HG03575 (cell line): ENCODE measurements around the gene ESPNL.

Source experiments
- ATAC-seq: cut with Tn5 transposase; IDR thresholded peaks from one replicate; pipeline ENCODE4 v1.9.1; 2021; ENCODE audit not compliant: unreplicated experiment, insufficient number of reproducible peaks, low FRiP score; ENCODE audit errors: extremely low read depth

Gene ESPNL

DNA sequence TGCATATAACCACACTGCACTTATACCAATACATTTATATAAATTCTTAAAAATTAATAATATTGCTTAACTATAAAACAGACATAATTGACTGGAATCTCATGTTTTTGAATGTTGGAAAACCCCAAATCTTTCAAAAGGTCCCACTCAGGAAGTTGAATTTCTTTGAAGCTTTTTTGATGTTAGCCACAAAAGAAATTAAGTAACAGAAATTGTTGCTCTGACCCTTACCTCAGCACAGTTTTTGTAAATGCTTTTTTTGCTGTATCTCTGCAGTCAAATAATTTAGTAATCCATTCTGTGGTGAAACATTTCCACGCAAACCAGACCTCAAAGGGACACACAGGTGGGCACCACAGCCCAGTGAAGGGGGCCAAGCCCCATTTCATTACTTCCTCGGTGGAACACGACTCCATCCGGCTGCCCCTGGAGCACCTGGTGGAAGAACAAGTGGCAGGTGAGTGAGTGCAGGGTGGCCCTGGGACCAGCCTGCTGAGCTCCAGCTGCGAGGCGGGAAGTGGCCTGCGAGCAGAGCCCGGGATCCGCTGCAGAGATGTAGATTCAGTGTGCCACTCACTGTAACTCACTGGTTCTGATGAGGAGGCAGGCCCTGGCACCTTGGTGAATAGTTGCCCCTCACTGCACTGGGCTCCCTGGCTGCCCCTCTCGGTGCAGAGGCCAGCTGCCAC is 31.0 kb upstream of the ESPNL start:
- ATAC-seq = no peak

DNA sequence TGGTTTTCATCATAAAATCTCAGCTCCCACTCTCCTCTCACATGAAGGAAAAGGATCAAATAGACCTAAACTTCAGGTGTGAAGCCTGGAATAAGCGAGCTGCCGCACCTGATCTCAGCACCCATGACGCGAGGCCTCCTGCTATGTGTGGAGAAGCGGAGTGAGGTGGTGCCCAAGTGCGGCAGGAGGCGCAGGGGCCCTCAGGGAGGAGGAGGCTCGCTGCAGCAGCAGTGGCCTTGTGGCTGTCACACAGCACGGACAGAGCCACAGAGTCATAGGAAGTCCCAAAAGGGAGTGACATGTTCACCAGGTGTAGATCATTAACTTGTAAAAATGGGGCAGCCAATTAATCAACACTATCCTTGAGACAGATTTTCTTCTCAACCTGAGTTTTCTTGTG is 30.3 kb upstream of the ESPNL start:
- ATAC-seq = no peak

DNA sequence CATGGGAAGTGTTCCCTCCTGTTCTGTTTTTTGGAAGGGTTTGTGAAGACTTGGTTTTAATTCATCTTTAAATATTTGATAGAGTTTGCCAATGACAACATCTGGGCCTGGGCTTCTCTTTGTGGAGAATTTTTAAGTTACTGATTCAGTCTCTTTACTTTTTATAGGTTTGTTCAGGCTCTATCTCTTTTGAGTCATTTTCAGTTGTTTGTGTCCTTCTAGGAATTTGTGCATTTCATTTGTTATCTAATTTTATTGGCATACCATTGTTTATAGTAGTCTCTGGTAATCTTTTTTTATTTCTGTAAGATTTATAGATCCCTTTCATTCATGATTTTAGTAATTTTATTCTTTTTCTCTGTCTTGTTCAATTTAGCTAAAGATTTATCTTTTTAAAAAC is 24.7 kb upstream of the ESPNL start:
- ATAC-seq = no peak

DNA sequence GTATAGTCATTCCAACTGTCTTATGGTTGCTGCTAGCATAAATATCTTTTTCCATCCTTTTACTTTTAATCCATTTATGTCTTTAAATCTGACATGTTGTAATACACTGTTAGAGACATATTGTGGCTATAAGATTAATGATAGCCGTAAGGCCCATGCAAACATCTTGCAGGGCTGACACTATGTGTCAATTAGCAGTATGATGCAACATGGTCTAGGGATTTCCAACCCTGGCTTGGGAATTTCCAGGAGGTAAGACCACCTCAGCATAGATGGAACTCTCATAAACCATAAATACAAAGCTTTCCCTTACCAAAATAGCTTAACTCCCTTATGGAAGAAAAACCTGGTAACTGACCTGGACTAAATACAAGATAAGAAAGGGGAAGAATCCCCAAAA is 22.8 kb upstream of the ESPNL start:
- ATAC-seq = no peak

DNA sequence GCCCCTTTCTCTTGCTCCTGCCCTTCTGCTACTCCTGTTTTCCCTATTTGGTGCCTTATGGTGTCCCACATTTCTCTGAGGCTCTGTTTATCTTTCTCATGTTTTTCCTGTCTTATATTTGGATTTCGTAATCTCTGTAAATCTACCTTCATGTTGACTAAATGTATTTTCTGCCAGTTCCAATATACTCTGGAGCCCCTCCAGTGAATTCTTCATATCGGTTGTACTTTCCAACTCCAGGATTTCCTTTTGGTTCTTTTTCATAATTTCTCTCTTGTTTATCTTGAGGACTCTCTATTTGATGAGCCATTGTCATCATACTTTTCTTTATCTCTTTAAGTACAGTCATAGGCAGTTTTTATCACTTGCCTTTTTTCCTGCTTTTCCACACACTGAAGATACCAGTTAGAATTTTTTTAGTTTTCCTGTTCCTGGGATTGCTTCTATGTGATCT is 20.2 kb upstream of the ESPNL start:
- no peak for ATAC-seq

DNA sequence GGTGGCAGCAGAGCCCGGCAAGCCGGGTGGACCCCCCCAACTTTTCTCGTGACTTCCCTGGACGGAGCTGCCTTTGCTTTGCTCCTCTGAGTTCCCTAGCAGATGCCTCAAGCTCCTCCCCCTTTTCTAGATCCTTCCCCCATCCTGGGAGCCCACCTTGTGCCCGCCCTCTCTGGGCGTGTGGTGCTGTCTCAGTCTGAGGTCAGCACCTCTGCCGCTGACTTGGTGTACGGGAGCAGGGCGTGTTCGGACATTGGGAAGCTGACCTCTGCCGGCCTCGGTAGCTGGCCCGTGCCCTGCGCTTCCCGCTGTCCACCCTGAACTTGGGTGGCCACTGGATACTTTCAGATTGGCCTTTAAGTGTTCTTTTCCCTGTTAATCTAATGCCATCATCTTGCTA is 19.6 kb upstream of the ESPNL start:
- no peak for ATAC-seq

DNA sequence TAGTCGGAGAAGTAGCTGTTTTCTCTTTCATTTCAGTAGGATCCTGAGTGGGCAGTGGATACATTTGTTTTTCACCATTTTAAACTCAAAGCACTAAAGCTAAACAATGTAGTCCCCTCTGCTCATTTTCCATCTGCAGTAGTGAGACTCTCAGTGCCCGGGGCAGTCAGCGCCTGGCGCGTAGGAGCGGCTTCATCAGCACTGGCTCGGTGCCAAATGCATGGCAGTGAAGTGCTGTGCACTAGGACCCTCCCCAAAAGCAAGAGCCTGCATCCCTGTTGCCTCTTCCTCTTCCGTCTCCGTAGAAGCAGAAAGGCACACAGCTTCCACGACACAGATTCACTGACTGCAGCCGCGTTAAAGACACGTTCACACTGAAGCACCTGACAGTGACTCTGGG is 19.0 kb upstream of the ESPNL start:
- ATAC-seq = no peak

DNA sequence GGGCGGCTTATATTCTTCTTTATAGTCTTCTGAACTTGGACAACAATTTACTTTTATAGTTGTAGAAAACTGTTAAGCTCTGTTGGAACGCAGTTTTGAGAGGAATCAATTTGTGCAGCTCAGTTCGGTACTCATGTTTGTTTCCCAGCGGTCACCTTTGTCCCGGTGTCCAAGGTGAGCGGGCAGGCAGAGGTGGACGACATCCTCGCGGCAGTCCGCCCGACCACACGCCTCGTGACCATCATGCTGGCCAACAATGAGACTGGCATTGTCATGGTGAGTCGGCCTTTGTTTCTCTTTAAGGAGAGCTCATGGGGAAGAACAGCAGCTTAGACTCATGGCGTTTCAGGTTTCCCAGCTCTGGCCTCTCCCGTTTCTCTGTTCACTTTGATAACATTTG is 18.6 kb upstream of the ESPNL start:
- ATAC-seq = no peak

DNA sequence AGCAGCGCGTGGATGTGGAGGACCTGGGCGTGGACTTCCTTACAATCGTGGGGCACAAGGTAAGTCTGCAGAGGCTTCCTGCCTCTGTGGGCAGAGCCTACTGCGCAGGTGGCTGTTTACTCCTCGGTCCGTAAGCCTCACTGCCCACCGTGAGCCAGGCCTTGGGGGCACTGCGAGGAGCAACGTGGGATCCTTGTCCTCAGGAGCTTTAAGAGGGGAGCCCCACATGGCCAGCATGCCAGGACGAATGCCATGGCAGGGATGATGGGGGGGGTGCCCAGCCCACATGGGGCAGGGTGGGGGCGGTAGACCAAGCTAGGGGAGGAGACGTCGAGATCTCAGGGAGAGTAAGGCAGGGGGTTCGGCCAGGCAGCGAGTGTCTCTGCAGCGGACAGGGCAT is 18.0 kb upstream of the ESPNL start:
- ATAC-seq = no peak

DNA sequence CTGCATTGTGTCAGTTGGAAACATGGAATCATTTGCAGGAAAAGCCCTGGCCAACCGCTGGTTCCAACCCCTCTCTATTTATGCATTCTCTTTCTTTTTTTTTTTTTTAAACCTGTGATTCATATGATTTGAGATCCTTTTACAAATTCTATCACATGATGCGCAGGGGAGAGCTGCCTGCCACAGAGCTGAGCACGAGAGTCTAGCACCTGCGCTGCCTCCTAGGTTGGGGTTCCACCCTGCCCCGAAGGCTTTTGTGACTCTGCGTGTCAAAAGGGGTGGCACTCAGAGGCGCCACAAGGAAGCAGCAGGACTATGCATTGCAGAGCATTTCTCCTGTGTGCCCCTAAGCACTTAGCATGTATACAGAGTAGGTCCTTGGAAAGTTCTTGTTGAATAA is 17.3 kb upstream of the ESPNL start:
- no peak for ATAC-seq

DNA sequence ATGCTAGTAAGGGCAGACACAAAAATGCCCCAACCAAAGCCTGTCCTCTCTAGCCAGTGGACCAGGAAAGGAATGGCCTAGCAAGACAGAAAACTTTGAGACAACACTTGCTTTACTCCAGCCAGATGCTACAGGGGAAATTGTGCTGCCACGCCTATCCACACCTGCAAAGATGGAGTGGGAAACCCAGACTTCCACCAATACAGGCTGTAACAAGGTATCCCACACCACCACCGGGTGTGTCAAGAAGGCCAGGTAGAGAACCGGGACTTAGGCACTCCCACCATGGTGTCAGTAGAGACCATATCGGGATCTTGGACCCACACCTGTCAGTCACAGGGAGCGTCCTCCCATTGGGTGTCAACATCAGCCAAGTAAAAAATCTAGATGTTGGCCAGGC is 16.2 kb upstream of the ESPNL start:
- ATAC-seq = no peak

DNA sequence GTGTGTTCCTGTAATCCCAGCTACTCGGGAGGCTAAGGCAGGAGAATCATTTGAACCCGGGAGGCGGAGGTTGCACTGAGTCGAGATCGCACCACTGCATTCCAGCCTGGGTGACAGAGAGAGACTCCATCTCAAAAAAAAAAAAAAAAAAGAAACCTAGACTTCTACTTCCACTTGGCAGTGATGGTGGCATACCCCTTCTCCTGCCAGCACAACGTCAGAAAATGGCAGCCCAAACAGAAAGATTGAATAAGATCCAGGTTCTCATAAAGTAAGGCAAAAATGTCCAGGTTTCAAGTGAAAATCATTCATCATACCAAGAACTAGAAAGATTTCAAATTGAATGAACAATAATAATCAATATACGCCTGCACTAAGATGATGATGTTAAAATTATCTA is 15.4 kb upstream of the ESPNL start:
- ATAC-seq = no peak

DNA sequence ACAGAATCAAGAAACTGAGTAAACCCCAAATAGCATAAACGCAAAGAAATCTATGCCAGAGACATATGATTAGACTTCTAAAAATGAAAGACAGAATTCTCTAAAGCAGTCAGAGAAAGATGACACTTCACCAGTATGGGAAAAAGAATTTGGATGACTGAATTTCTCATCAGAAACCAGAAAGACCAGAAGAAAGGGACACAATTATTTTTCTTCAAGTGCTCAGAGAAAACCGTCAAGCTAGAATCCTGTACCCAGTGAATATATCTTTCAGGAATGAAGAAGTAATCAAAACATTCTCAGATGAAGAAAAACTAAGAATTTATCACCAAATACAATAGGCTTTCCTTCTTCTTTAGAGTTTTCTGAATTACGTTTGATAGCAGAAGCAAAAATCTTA is 14.2 kb upstream of the ESPNL start:
- no peak for ATAC-seq

DNA sequence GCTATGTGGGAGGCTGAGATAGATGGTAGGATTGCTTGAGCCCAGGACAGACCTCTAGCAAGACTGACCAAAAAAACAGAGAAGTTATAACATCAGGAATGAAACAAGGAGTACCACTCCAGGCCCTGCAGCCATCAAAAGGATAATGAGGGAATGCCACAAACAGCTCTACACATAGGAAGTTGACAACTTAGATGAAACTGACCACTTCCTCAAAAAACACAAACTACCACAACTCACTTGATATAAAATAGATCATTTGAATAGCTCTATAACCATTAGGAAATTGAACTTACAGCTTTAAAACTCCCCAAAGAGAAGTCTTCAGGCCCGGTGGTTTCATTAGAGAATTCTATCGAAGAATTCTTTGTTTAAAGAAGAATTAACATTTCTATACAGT is 12.9 kb upstream of the ESPNL start:
- ATAC-seq = no peak

DNA sequence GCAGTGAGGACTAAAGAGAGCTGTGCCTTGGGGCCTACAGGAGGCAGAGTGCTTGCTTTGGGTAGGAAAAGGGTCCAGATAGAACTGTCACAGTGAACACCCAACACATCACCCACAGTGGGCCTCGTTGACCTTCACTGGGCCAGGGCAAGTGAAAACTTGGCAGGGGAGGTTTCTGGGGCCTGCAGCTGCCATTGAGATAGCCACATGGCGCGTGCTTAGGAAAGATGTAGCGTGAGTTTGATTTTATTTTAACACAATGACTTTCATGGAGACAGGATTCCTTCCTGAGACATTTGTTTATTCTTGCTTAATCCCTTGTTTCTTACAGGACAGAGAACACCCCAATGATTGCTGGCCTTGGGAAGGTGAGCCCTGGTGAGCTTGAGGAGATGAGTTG is 9.3 kb upstream of the ESPNL start:
- no peak for ATAC-seq

DNA sequence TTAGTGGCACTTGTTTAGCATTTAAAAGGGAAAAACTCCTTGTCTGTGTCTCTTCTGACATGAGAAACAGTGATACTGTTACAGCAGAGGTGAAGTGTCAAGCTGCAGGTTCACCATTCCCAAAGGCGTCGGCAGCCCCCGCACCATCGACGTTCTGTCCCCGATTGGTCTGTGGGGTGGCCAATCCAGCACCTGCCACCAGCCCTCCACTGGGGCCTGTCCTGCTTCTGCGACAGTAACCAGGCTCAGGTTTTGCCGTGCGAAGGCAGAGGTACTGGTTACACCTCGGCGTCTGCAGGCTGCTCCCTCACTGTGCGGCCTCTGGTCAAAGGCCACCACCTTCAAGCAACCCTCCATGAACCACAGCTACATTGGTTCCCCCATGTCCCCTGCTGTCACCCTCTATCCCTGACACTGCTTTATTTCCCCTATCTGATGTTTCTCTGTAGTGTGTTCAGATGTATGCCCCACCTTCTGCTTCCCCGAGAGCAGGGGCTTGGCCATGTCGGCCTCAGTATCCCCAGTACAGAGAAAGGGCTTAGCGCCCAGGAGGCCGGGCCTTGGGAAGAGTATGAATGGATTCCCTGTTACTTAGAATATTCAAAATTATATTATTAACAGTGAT is 8.6 kb upstream of the ESPNL start:
- ATAC-seq = no peak

DNA sequence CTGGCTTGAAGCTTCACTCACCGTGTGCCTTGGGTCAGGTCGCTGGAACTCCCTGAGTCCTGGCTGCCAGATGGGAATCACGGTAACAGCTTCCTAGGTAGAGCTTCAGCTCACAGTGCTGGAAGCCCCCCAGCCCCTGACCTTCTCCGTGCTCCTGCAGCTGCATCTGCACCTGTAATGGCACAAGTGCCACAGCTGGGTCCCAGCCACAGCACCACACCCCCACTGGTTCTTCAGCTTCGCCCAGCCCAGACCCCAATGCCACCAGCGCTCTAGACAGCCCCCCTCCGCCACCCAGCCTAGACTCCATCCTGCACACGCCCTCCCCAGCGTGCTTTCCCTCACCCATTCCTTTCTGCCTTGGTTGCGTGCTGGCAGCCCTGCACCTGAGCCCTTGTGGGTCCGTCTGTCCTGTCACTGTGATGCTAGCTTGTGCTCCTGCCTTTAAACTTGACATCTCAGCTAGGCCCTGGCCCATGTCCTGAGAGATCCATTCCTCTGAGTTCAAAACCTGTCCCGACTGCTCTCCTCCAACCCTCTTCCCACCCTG is 7.6 kb upstream of the ESPNL start:
- ATAC-seq = no peak

DNA sequence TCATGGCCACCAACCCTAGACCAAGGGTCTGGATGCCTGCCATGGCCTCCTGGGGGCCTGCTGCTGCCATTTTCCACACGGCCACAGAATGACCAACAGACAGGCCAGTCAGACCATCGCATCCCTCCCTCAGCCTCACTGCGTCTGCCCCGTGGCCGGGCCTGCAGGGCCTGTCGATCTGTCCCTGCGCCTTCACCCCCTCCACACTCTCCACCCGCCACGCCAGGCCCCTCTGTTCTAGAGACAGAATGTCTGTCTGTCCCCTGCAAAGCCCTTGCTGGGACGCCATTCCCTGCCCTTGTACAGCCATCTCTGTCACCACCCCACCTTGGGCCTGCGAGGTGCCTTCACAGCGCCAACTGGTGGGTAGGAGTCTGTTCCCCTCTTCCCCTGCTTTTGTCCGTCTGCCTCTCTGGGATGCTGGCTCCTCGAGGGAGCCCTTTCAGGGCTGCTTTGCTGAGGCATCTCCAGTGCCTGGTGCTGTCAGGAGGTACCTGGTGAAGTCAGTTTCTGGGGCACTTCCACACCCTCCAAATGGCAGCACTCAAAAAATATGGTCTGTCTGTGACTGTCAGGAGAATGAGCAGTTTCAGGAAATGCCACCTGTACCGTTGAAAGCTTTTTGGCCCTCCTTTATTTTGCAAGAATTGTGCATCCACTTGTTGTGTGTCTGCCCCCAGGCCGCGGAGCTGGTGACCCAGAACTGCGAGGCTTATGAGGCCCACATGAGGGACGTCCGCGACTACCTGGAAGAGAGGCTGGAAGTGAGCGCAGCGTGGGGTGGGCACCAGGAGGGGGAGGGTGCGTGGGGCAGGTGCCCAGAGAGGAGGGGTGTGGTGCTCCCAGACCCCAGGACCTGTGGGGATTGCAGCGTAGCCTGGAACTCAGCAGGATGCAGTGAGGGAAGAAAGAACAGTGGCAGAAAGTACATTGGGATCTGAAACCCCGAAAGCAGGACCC is 6.7 kb upstream of the ESPNL start:
- ATAC-seq = no peak

DNA sequence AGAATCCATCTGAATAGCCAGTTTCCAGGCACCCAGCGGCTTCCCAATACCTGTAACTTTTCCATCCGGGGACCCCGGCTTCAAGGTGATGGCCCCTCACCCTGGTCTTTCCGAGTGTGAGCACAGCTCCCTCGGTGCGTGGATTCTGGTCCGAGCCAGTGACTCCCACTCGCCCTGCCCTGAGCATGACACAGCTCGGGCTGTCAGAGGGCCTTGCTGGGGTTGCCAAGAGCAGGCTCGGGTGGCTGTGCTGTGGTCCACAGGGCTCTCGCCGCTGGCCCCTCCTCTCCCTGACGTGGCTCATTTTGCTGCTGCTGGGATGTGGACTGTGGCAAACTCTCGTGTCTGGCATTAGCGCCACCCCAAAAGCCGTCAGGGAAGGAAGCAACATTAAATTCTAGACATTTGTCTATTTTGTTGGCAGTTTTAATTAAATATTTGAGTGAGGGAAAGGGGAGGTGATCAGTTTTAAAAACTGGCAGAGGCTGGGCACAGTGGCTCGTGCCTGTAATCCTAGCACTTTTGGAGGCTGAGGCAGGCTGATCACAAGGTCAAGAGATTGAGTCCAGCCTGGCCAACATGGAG is 5.6 kb upstream of the ESPNL start:
- no peak for ATAC-seq
